Subcutaneous abdominal adipose tissue (tissue), 5 donors: ENCODE results near the gene SVOPL.

Source experiments
- H3K27ac ChIP-seq: one replicate; pipeline ENCODE4 v1.7.0; 2013; ENCODE audit warnings: low read depth, mild to moderate bottlenecking, inconsistent platforms, low read length, moderate library complexity
- H3K27me3 ChIP-seq, 5 donors: one replicate each; pipeline ENCODE4 v1.7.0; 2013; ENCODE audit warnings: low read length in 5 of 5, inconsistent platforms in 1 of 5; ENCODE audit not compliant: control insufficient read depth in 5 of 5, insufficient read depth in 4 of 5
- H3K36me3 ChIP-seq, 5 donors: one replicate each; pipeline ENCODE4 v1.7.0; 2013; ENCODE audit warnings: low read length in 5 of 5; ENCODE audit not compliant: control insufficient read depth in 5 of 5, insufficient read depth in 5 of 5
- H3K4me1 ChIP-seq, 5 donors: one replicate each; pipeline ENCODE4 v1.7.0; 2013; ENCODE audit warnings: low read length in 5 of 5, mild to moderate bottlenecking in 3 of 5, moderate library complexity in 1 of 5; ENCODE audit not compliant: control insufficient read depth in 5 of 5, insufficient read depth in 5 of 5
- H3K4me3 ChIP-seq, 5 donors: one replicate each; pipeline ENCODE4 v1.7.0; 2013; ENCODE audit warnings: low read length in 5 of 5, low read depth in 1 of 5
- H3K9ac ChIP-seq, 5 donors: one replicate each; pipeline ENCODE4 v1.7.0; 2013; ENCODE audit warnings: low read length in 5 of 5, mild to moderate bottlenecking in 4 of 5, moderate library complexity in 3 of 5
- H3K9me3 ChIP-seq, 5 donors: one replicate each; pipeline ENCODE4 v1.7.0; 2013; ENCODE audit warnings: low read length in 5 of 5; ENCODE audit not compliant: control insufficient read depth in 5 of 5
- donor health status: healthy.
- donor health status: healthy.
- donor health status: healthy.
- donor health status: healthy.
- donor health status: healthy.

The SVOPL gene

GRCh38 chr7:138700857-138701536 is at the start of gene SVOPL:
Gene SVOPL, minus strand, starts transcription at chr7:138701362. Its CDS starts 22,317 bp downstream, at chr7:138679045.
- no peaks in the 10 kb centered on the region for H3K27me3 ChIP-seq
- no peak within 1 kb of the TSS for H3K4me3 ChIP-seq
- peaks cover 0 to 3% (median 0%) of the 10 kb centered on the region in 5 donors for H3K9me3 ChIP-seq
- no peak within 1 kb of the TSS for H3K27ac ChIP-seq
- H3K4me1 ChIP-seq: no peaks in the 10 kb centered on the region
- no peaks in the 10 kb centered on the region for H3K36me3 ChIP-seq
- H3K9ac ChIP-seq: no peak within 1 kb of the TSS

GRCh38 chr7:138750473-138750872 is 49.3 kb upstream of the SVOPL start:
- Histone ChIP-seq H3K27me3 (peaks cover 0 to 14% (median 8%) of the 10 kb centered on the region in 5 donors), H3K36me3 (no peaks in the 10 kb centered on the region), H3K4me1 (no peaks in the 10 kb centered on the region), H3K27ac (no peak overlapping the region), H3K4me3 (no peak overlapping the region), H3K9ac (no peak overlapping the region), H3K9me3 (no peaks in the 10 kb centered on the region)

GRCh38 chr7:138749960-138750359 is 48.8 kb upstream of the SVOPL start:
- no peak overlapping the region for H3K27ac ChIP-seq
- H3K4me3 ChIP-seq: no peak overlapping the region
- no peaks in the 10 kb centered on the region for H3K4me1 ChIP-seq
- H3K9ac ChIP-seq: no peak overlapping the region
- H3K27me3 ChIP-seq: peaks cover 0 to 14% (median 8%) of the 10 kb centered on the region in 5 donors
- no peaks in the 10 kb centered on the region for H3K9me3 ChIP-seq
- no peaks in the 10 kb centered on the region for H3K36me3 ChIP-seq

GRCh38 chr7:138748666-138749065 is 47.5 kb upstream of the SVOPL start:
- no peaks in the 10 kb centered on the region for H3K9me3 ChIP-seq
- no peaks in the 10 kb centered on the region for H3K36me3 ChIP-seq
- H3K4me3 ChIP-seq: no peak overlapping the region
- no peak overlapping the region for H3K27ac ChIP-seq
- no peak overlapping the region for H3K9ac ChIP-seq
- H3K4me1 ChIP-seq: no peaks in the 10 kb centered on the region
- H3K27me3 ChIP-seq: peaks cover 0 to 14% (median 8%) of the 10 kb centered on the region in 5 donors

GRCh38 chr7:138746073-138746472 is 44.9 kb upstream of the SVOPL start:
- Histone ChIP-seq H3K9ac (no peak overlapping the region), H3K9me3 (no peaks in the 10 kb centered on the region), H3K27ac (no peak overlapping the region), H3K4me1 (no peaks in the 10 kb centered on the region), H3K27me3 (peaks cover 0 to 7% (median 4%) of the 10 kb centered on the region in 5 donors), H3K4me3 (no peak overlapping the region), H3K36me3 (no peaks in the 10 kb centered on the region)

GRCh38 chr7:138745189-138745588 is 44.0 kb upstream of the SVOPL start:
- Histone ChIP-seq H3K9me3 (no peaks in the 10 kb centered on the region), H3K9ac (no peak overlapping the region), H3K4me3 (no peak overlapping the region)

GRCh38 chr7:138741453-138741735 is 40.2 kb upstream of the SVOPL start:
- no peaks in the 10 kb centered on the region for H3K27me3 ChIP-seq
- no peak overlapping the region for H3K27ac ChIP-seq
- no peak overlapping the region for H3K9ac ChIP-seq
- no peaks in the 10 kb centered on the region for H3K9me3 ChIP-seq
- H3K4me1 ChIP-seq: no peaks in the 10 kb centered on the region
- H3K36me3 ChIP-seq: no peaks in the 10 kb centered on the region
- H3K4me3 ChIP-seq: no peak overlapping the region

More at GRCh38 chr7:138745189-138745588, 44.0 kb upstream of the SVOPL start:
- Histone ChIP-seq H3K27me3 (peaks cover 0 to under 1% (median 0%) of the 10 kb centered on the region in 5 donors), H3K27ac (no peak overlapping the region), H3K4me1 (no peaks in the 10 kb centered on the region), H3K36me3 (no peaks in the 10 kb centered on the region)

GRCh38 chr7:138739859-138740258 is 38.7 kb upstream of the SVOPL start:
- no peak overlapping the region for H3K27ac ChIP-seq
- H3K36me3 ChIP-seq: no peaks in the 10 kb centered on the region
- H3K4me1 ChIP-seq: no peaks in the 10 kb centered on the region
- H3K27me3 ChIP-seq: no peaks in the 10 kb centered on the region
- H3K9me3 ChIP-seq: no peaks in the 10 kb centered on the region
- no peak overlapping the region for H3K9ac ChIP-seq
- H3K4me3 ChIP-seq: no peak overlapping the region

- Histone ChIP-seq H3K9ac (no peak overlapping the region), H3K27me3 (no peaks in the 10 kb centered on the region), H3K4me3 (no peak overlapping the region), H3K27ac (no peak overlapping the region), H3K4me1 (no peaks in the 10 kb centered on the region), H3K9me3 (no peaks in the 10 kb centered on the region), H3K36me3 (no peaks in the 10 kb centered on the region)
These were observed 37.6 kb upstream of the SVOPL start for GRCh38 chr7:138738551-138739335.

GRCh38 chr7:138738114-138738513 is 37.0 kb upstream of the SVOPL start:
- H3K9ac ChIP-seq: no peak overlapping the region
- no peak overlapping the region for H3K27ac ChIP-seq
- H3K36me3 ChIP-seq: no peaks in the 10 kb centered on the region
- H3K4me3 ChIP-seq: no peak overlapping the region
- no peaks in the 10 kb centered on the region for H3K27me3 ChIP-seq
- H3K4me1 ChIP-seq: no peaks in the 10 kb centered on the region
- no peaks in the 10 kb centered on the region for H3K9me3 ChIP-seq
